Small intestine (tissue), 7 donors: ENCODE measurements around the gene ORC5. TPM values are rescaled to one million over a fixed set of nuclear protein-coding genes. Genes with fewer than 3 reads are reported as not detected.

ENCODE experiments used
- DNase-seq, 2 donors: peaks; one replicate each; pipeline versions ENCODE4 v3.0.0 to v3.0.0-alpha.2; 2013
- FAIRE-seq: peaks from 2 replicates; lab custom pipeline; 2012; peaks lifted over from hg19 to GRCh38; lab: Jason Lieb, UNC
- H3K27ac ChIP-seq, 3 donors: one replicate each; pipeline ENCODE4 v1.5.1; 2013; ENCODE audit warnings: low read length in 2 of 3, mild to moderate bottlenecking in 2 of 3, control low read depth in 1 of 3, inconsistent platforms in 1 of 3, low read depth in 1 of 3, moderate library complexity in 1 of 3
- H3K27me3 ChIP-seq, 3 donors: one replicate each; pipeline ENCODE4 v1.6.1; 2013; ENCODE audit warnings: low read length in 3 of 3, inconsistent platforms in 1 of 3; ENCODE audit not compliant: control insufficient read depth in 3 of 3, insufficient read depth in 3 of 3
- H3K36me3 ChIP-seq, 3 donors: one replicate each; pipeline ENCODE4 v1.6.1; 2013; ENCODE audit warnings: low read length in 3 of 3, inconsistent platforms in 1 of 3, low read depth in 1 of 3, mild to moderate bottlenecking in 1 of 3, moderate library complexity in 1 of 3; ENCODE audit not compliant: control insufficient read depth in 3 of 3, insufficient read depth in 2 of 3
- H3K4me1 ChIP-seq, 3 donors: one replicate each; pipeline ENCODE4 v1.6.1; 2013; ENCODE audit warnings: low read length in 2 of 3, inconsistent platforms in 1 of 3, low read depth in 1 of 3, mild to moderate bottlenecking in 1 of 3, moderate library complexity in 1 of 3; ENCODE audit not compliant: control insufficient read depth in 3 of 3, insufficient read depth in 2 of 3
- H3K4me3 ChIP-seq, 3 donors: one replicate each; pipeline ENCODE4 v1.5.1; 2013; ENCODE audit warnings: low read length in 3 of 3, control low read depth in 1 of 3, inconsistent platforms in 1 of 3, low read depth in 1 of 3, mild to moderate bottlenecking in 1 of 3, moderate library complexity in 1 of 3
- H3K9me3 ChIP-seq, 2 donors: one replicate each; pipeline ENCODE4 v1.6.1; 2013; ENCODE audit warnings: low read depth in 1 of 2, low read length in 1 of 2; ENCODE audit not compliant: control insufficient read depth in 2 of 2, insufficient read depth in 1 of 2
- WGBS, 3 donors: extraction: QIAGEN DNeasy Blood & Tissue Kit; methylation state at CpG; one replicate each; pipeline ENCODE4 v1.1.7; 2013; 5-methylcytosine and 5-hydroxymethylcytosine counted together
- polyA plus RNA-seq, 4 donors: library from polyadenylated mRNA; stranded (reverse) in 3 of 4; unstranded in 1 of 4; fragments of 200-250 nt in 3 of 4; fragments of 120-200 nt in 1 of 4; gene quantifications; one replicate each; pipeline versions ENCODE4 v1.2.1 to v1.2.3, GENCODE V29; 2013
- donor health status: healthy with polysubstance abuse.
- donor health status: control.
- donor health status: control.
- donor health status: Bipolar disorder and iron deficiency.
- donor health status: healthy.

The ORC5 gene
- polyA plus RNA-seq, 4 donors = 3.8 to 18.4 (median 8.6) TPM

- H3K27me3 ChIP-seq = peaks cover 0 to 3% (median 0%) of the 10 kb centered on the region in 3 donors
- 63 to 85% (median 74%) methylated on average over 4 of the region's 4 CpGs for WGBS, 3 donors
- no peak for FAIRE-seq
Observed at GRCh38 chr7:104091242-104091641, 116.6 kb downstream of the ORC5 start.

GRCh38 chr7:104089612-104090011 is 118.2 kb downstream of the ORC5 start:
- Histone ChIP-seq H3K36me3 (no peaks in the 10 kb centered on the region), H3K4me3 (no peak overlapping the region), H3K27me3 (peaks cover 0 to 1% (median 0%) of the 10 kb centered on the region in 3 donors), H3K27ac (no peak overlapping the region), H3K4me1 (no peaks in the 10 kb centered on the region), H3K9me3 (no peaks in the 10 kb centered on the region)
- FAIRE-seq (no peak), DNase-seq (no peak)
- 33 to 45% (median 41%) methylated on average over 3 of the region's 3 CpGs for WGBS, 3 donors

More at GRCh38 chr7:104091242-104091641, 116.6 kb downstream of the ORC5 start:
- no peak for DNase-seq
- Histone ChIP-seq H3K4me3 (no peak overlapping the region), H3K36me3 (no peaks in the 10 kb centered on the region), H3K27ac (no peak overlapping the region), H3K9me3 (no peaks in the 10 kb centered on the region), H3K4me1 (no peaks in the 10 kb centered on the region)

GRCh38 chr7:104089061-104089460 is 118.8 kb downstream of the ORC5 start:
- DNase-seq (no peak), FAIRE-seq (no peak)
- Histone ChIP-seq H3K9me3 (no peaks in the 10 kb centered on the region), H3K27ac (no peak overlapping the region), H3K27me3 (peaks cover 0 to 1% (median 0%) of the 10 kb centered on the region in 3 donors), H3K36me3 (no peaks in the 10 kb centered on the region), H3K4me1 (no peaks in the 10 kb centered on the region), H3K4me3 (no peak overlapping the region)
- WGBS, 3 donors = 25 to 69% (median 60%) methylated on average over 1 of the region's 1 CpG

Other genes starting within 250 kb of the ORC5 start
- 1 to 10 TPM in 2 of 4 donors, not detected in 2; 3.4 to 8.1 TPM for gene RELN, start 218.4 kb downstream of the ORC5 start, polyA plus RNA-seq
- gene LHFPL3, start 120.6 kb upstream of the ORC5 start, polyA plus RNA-seq = 10 to 100 TPM in 1 of 4 donors, under 1 TPM in 1, not detected in 2; 0.12 to 10.4 TPM